Activated CD8-positive, alpha-beta T cell treated with anti-CD3 and anti-CD28 coated beads for 36 hours (primary cell): Measurements from ENCODE around the gene ATP6V1C2. TPM values are rescaled to one million over a fixed set of nuclear protein-coding genes. Genes with fewer than 3 reads are reported as not detected.

ENCODE experiments used
- ATAC-seq: fragments of 200-7000 bp; cut with Tn5 transposase; one replicate; pipeline ENCODE4 v1.10.0; 2021; ENCODE audit warnings: mild to moderate bottlenecking, moderate library complexity
- CTCF ChIA-PET: fragments of 350-600 bp; sonication (Branson Sonifier 250); formaldehyde crosslinking; loops from one replicate; lab custom pipeline; 2021; ENCODE audit warnings: antibody characterized with exemption; lab: Charles Lee
- POLR2A ChIA-PET: fragments of 350-600 bp; sonication (Branson Sonifier 250); formaldehyde crosslinking; loops from one replicate; lab custom pipeline; 2021; ENCODE audit warnings: antibody characterized with exemption; lab: Charles Lee
- DNase-seq: peaks from one replicate; pipeline ENCODE4 v3.0.0-alpha.2; 2020
- H3K27ac Mint-ChIP-seq: one replicate; pipeline ENCODE4 v1.8.0; 2021; ENCODE audit warnings: mild to moderate bottlenecking, mixed read lengths
- H3K27me3 Mint-ChIP-seq: one replicate; pipeline ENCODE4 v1.8.0; 2021; ENCODE audit warnings: mixed read lengths
- H3K36me3 Mint-ChIP-seq: one replicate; pipeline ENCODE4 v1.8.0; 2021; ENCODE audit warnings: low read depth, mixed read lengths
- H3K4me1 Mint-ChIP-seq: one replicate; pipeline ENCODE4 v1.8.0; 2021; ENCODE audit warnings: low read depth, mixed read lengths
- H3K4me3 Mint-ChIP-seq: one replicate; pipeline ENCODE4 v1.8.0; 2021; ENCODE audit warnings: mild to moderate bottlenecking, moderate library complexity, mixed read lengths
- H3K9me3 Mint-ChIP-seq: one replicate; pipeline ENCODE4 v1.8.0; 2021; ENCODE audit warnings: mixed read lengths
- CTCF ChIP-seq: fragments of 200-600 bp; IDR thresholded peaks from one replicate; pipeline ENCODE4 v1.8.0; 2022; ENCODE audit warnings: antibody characterized with exemption, mild to moderate bottlenecking
- intact Hi-C: fragments of 100-400 bp; cut with micrococcal nuclease; formaldehyde crosslinking; loops from one replicate; pipeline ENCODE4 v1.10.0; 2022
- total RNA-seq, 2 experiments: library from RNA; stranded (reverse); gene quantifications; one replicate each; pipeline ENCODE4 v1.2.3, GENCODE V29; 2021

The ATP6V1C2 gene
- total RNA-seq, 2 experiments from 2014 or later, result not detected

DNA sequence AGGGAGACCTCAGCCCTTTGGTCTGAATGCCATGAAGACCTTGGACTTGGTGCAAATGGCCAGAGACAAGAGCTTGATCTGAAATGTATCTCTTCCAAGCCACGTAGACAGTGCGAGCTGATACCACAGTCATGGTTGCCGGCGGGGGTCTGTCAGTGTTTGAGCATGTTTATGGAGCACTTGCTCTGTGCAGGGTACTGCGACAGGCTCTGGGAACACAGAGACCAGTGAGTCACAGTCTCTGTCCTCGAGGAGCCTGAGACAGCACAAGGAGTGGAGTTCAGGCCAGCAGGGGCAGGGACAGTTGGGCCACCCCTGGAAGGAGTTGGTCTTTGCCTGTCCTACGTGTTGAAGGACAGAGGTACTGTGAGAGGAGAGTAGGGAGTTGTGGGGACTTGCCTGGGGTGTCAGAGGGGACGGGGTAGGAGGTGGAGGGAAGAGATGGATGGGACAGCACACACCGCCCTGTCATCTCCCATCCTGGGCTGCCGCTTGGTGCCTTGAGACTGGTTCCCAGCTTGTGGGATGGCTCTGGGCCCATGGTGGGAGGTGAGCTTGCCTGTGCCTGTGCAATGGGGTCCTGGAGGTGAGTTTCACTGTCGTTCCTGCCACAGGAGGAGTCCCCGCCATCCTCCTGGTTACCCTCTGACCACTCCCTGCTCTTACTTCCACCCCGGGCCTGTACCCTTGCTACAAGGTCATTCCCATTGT, 39.5 kb downstream of the ATP6V1C2 start:
- no peak for TF ChIP-seq CTCF
- Mint-ChIP-seq H3K36me3 (no peaks in the 10 kb centered on the region), H3K4me1 (no peaks in the 10 kb centered on the region), H3K9me3 (no peaks in the 10 kb centered on the region), H3K27me3 (no peaks in the 10 kb centered on the region), H3K27ac (no peak overlapping the region), H3K4me3 (no peak overlapping the region)
- ATAC-seq (no peak), DNase-seq (no peak)
- ChIA-PET POLR2A (no interaction called here), CTCF (no interaction called here)
- intact Hi-C loops, result no loop called here

- TF ChIP-seq CTCF, result no peak
- ChIA-PET POLR2A (no interaction called here), CTCF (interaction anchor here (0.6 kb wide), 1 partner anchor 39 kb away, joined by 3 read pairs; no protein-coding TSS in a partner anchor)
- DNase-seq (no peak), ATAC-seq (no peak)
- no peak overlapping the region for H3K27ac Mint-ChIP-seq
- no peaks in the 10 kb centered on the region for H3K36me3 Mint-ChIP-seq
- H3K4me1 Mint-ChIP-seq, result no peaks in the 10 kb centered on the region
- H3K9me3 Mint-ChIP-seq, result no peaks in the 10 kb centered on the region
- no peaks in the 10 kb centered on the region for H3K27me3 Mint-ChIP-seq
- intact Hi-C loops, result no loop called here
- H3K4me3 Mint-ChIP-seq, result no peak overlapping the region
These were observed 40.2 kb downstream of the ATP6V1C2 start for GRCh38 chr2:10761591-10761990.

DNA sequence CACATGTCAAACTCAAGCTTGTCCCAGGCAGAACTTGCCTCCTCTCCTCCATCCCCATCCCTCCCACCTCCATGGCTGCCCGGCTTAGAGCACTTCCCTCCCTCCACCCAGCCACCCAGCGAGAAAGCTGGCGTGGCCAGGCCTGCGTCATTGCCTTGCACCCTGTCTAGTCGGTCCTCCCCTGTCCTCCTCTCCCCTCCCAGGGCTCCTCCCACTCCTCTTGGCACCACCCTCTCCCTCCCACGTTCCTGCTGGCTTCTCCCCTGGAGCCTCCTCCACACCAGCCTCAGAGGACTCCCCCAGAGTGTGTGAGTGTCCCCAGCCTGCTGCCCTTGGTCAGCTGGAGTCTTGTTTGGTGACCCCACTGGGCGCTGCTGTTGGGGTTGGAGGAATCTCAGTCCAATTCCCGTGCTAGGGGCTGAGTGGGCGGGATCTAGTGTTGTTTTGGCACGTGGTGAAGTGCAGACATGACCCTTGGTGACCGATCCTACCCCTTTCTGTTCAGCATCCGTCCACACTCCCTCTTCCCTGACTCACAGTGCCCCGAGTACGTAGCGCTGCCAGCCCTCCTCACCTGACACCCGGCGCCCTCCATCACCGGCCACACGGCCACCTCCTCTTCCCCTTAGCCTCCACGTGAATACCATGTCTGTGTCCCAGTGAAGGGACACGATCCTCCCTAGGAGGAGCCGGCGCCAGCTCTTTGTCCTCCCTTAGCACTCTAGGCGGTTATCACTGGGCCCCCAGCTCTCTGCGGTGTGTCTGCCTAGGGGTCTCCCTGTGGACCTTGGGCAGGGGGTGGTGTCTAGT, 41.4 kb downstream of the ATP6V1C2 start:
- Mint-ChIP-seq H3K4me3 (no peak overlapping the region), H3K27me3 (no peaks in the 10 kb centered on the region)

GRCh38 chr2:10763461-10763800, 42.0 kb downstream of the ATP6V1C2 start:
- no peaks in the 10 kb centered on the region for H3K27me3 Mint-ChIP-seq
- intact Hi-C loops, result no loop called here
- no peaks in the 10 kb centered on the region for H3K36me3 Mint-ChIP-seq
- no peak for TF ChIP-seq CTCF
- no peak overlapping the region for H3K27ac Mint-ChIP-seq
- no peaks in the 10 kb centered on the region for H3K4me1 Mint-ChIP-seq
- no peak for ATAC-seq
- CTCF ChIA-PET, result no interaction called here
- POLR2A ChIA-PET, result no interaction called here
- H3K4me3 Mint-ChIP-seq, result no peak overlapping the region
- DNase-seq, result no peak
- H3K9me3 Mint-ChIP-seq, result no peaks in the 10 kb centered on the region

More for the DNA sequence above, 41.4 kb downstream of the ATP6V1C2 start:
- no peaks in the 10 kb centered on the region for H3K36me3 Mint-ChIP-seq
- H3K9me3 Mint-ChIP-seq, result no peaks in the 10 kb centered on the region
- no peak for TF ChIP-seq CTCF
- ATAC-seq, result no peak
- H3K27ac Mint-ChIP-seq, result no peak overlapping the region
- intact Hi-C loops, result no loop called here
- no peaks in the 10 kb centered on the region for H3K4me1 Mint-ChIP-seq
- no peak for DNase-seq
- ChIA-PET POLR2A (no interaction called here), CTCF (no interaction called here)
